ENCODE results near the gene CCM2.

- TF ChIP-seq REST (IDR thresholded peaks at IDR 0.05; ENCODE audit: insufficient read depth in 1 of 2, low read depth in 2 of 2, low read length in 2 of 2): no peak
- TF ChIP-seq SIN3A (IDR thresholded peaks at IDR 0.05; ENCODE audit: borderline replicate concordance, insufficient read depth, low read length): no peak
Observed at GRCh38 chr7:45114926-45115325, 114.9 kb downstream of the CCM2 start.

Data from PFSK-1 (cell line).